Coronary artery (tissue), 2 donors: ENCODE measurements around the gene PRKAR2A.

Experiments used
- DNase-seq: peaks from one replicate; pipeline ENCODE4 v3.0.0-alpha.2; 2017; ENCODE audit warnings: low spot score
- H3K27ac ChIP-seq, 2 donors: fragments of 200-600 bp; sonication (generic); one replicate each; pipeline ENCODE4 v1.5.1; 2016 to 2019
- H3K4me3 ChIP-seq: fragments of 200-600 bp; sonication (generic); 2 replicates; pipeline ENCODE4 v1.5.1; 2016; ENCODE audit warnings: mild to moderate bottlenecking, moderate library complexity
- CTCF ChIP-seq: fragments of 200-600 bp; sonication (generic); IDR thresholded peaks from one replicate; pipeline ENCODE4 v1.5.1; 2019; ENCODE audit warnings: antibody characterized with exemption

Gene PRKAR2A

GRCh38 chr3:48856469-48856868 lies 8.8 kb upstream of the PRKAR2A start:
- no peak for TF ChIP-seq CTCF
- no peak overlapping the region for H3K4me3 ChIP-seq
- H3K27ac ChIP-seq, result no peak overlapping the region
- no peak for DNase-seq

- no peak for DNase-seq
- no peak for TF ChIP-seq CTCF
- no peak overlapping the region for H3K4me3 ChIP-seq
- H3K27ac ChIP-seq, result no peak overlapping the region
These were observed 8.2 kb upstream of the PRKAR2A start for GRCh38 chr3:48855681-48856447.

- H3K27ac ChIP-seq, result no peak overlapping the region
- no peak for TF ChIP-seq CTCF
- no peak overlapping the region for H3K4me3 ChIP-seq
- no peak for DNase-seq
These were observed 4.5 kb upstream of the PRKAR2A start for GRCh38 chr3:48852151-48852550.

- no peak overlapping the region for H3K4me3 ChIP-seq
- DNase-seq, result no peak
- no peak for TF ChIP-seq CTCF
- H3K27ac ChIP-seq, result no peak overlapping the region
These were observed 3.7 kb upstream of the PRKAR2A start for GRCh38 chr3:48851407-48851806.

GRCh38 chr3:48848816-48849515 lies 1.3 kb upstream of the PRKAR2A start:
- H3K4me3 ChIP-seq, result no peak overlapping the region
- peak overlapping the region in 1 of 2 donors; percentile 78 for H3K27ac ChIP-seq
- no peak for DNase-seq
- TF ChIP-seq CTCF, result no peak

GRCh38 chr3:48847053-48847503 lies 596 bp downstream of the PRKAR2A start:
- H3K4me3 ChIP-seq, result peak overlapping the region; percentile 80
- peak overlapping the region; percentile 78 to 94 for H3K27ac ChIP-seq
- TF ChIP-seq CTCF, result no peak
- DNase-seq, result peak; percentile 92

- no peak overlapping the region for H3K27ac ChIP-seq
- H3K4me3 ChIP-seq, result peak overlapping the region; percentile 80
- TF ChIP-seq CTCF, result no peak
- DNase-seq, result no peak
These were observed 2.5 kb downstream of the PRKAR2A start for GRCh38 chr3:48845170-48845569.
